ENCODE data around the gene RAB3IL1.
A peak's percentile ranks its signal among the peaks of the same experiment; 100 is the strongest.

The RAB3IL1 gene

DNA sequence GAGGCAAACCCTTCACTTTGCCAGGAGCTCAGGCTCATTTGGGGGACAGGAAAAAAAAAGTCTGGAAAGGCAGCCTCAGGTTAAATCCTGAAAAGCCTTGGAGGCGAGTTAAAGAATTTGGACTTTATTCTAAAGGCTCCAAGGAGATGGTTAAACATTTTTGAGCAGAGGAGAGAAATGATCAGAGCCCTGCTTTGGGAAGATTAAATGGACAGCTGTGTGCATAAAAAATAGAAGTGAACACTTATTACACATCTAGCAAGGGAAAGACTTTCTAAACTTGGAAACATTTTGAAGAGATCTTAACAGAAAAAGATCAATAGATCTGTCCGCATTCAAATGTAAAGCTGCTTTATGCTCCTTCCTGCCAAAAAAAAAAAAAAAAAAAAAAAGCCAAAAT is 8.4 kb upstream of the RAB3IL1 start:
- no peak overlapping the region for H3K18ac ChIP-seq (ENCODE audit: low read length)
- H3K27me3 ChIP-seq (ENCODE audit: insufficient read depth, low read length), result no peaks in the 10 kb centered on the region
- H3K4me1 ChIP-seq (ENCODE audit: control insufficient read depth in 1 of 2, insufficient read depth in 2 of 2, low read length in 2 of 2), result peaks cover 14% of the 10 kb centered on the region in 2 experiments
- H2BK120ac ChIP-seq (ENCODE audit: insufficient read depth, low read length, poor library complexity), result no peak overlapping the region
- H4K91ac ChIP-seq (ENCODE audit: low read depth, low read length), result no peak overlapping the region
- H2BK12ac ChIP-seq (ENCODE audit: low read length), result no peak overlapping the region
- H4K12ac ChIP-seq (ENCODE audit: low read depth, low read length), result no peak overlapping the region
- H3K4me3 ChIP-seq (ENCODE audit: low read depth, low read length), result no peak overlapping the region
- H3K79me1 ChIP-seq (ENCODE audit: low read length), result peaks cover 3% of the 10 kb centered on the region
- no CpG with 5 or more reads among the region's 2 CpGs for WGBS (ENCODE audit: extremely low coverage, insufficient coverage, insufficient read length)
- no peak overlapping the region for H3K27ac ChIP-seq (ENCODE audit: low read depth, low read length)
- H3K79me2 ChIP-seq (ENCODE audit: control insufficient read depth, insufficient read depth, low read length, poor library complexity), result no peaks in the 10 kb centered on the region
- H3K4me2 ChIP-seq (ENCODE audit: low read length), result no peak overlapping the region
- H3K14ac ChIP-seq (ENCODE audit: low read length), result no peak overlapping the region
- no peak overlapping the region for H2BK5ac ChIP-seq (ENCODE audit: low read depth, low read length, poor library complexity)
- no peaks in the 10 kb centered on the region for H3K36me3 ChIP-seq (ENCODE audit: control insufficient read depth in 1 of 2, insufficient read depth in 2 of 2, low read length in 2 of 2)
- no peak overlapping the region for H3K4ac ChIP-seq (ENCODE audit: low read depth, low read length)
- H2AFZ ChIP-seq (ENCODE audit: insufficient read depth, low read length, poor library complexity), result no peak overlapping the region
- H4K8ac ChIP-seq (ENCODE audit: low read depth, low read length), result no peak overlapping the region
- H2AK5ac ChIP-seq (ENCODE audit: low read length), result no peak overlapping the region
- no peaks in the 10 kb centered on the region for H3K9me3 ChIP-seq (ENCODE audit: insufficient read depth, low read depth, low read length)
- no peak overlapping the region for H3K9ac ChIP-seq (ENCODE audit: low read length)
- H3K23ac ChIP-seq (ENCODE audit: low read length), result no peak overlapping the region
- DNase-seq, result no peak

DNA sequence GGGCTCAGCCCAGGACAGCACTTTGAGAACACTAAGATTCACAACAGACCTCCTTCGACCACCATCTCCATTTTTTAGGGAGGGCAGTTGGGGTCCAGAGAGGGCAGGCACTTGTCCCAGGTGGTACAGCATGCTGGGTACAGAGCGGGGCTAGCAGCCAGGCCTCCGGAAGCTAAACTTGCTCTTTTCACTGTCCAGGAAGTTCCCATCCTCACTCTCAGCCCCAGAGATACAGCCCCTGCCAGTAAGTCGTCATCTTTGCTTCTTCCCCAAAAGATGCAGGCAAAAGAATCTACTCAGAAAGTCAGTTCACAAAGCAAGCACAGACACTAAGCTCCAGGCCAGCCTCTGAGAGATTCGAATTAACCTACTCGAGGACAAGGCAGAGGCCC is 6.7 kb upstream of the RAB3IL1 start:
- WGBS (ENCODE audit: extremely low coverage, insufficient coverage, insufficient read length), result no CpG with 5 or more reads among the region's 6 CpGs
- Histone ChIP-seq H4K91ac (ENCODE audit: low read depth, low read length) (no peak overlapping the region), H3K79me1 (ENCODE audit: low read length) (peaks cover 3% of the 10 kb centered on the region), H3K79me2 (ENCODE audit: control insufficient read depth, insufficient read depth, low read length, poor library complexity) (no peaks in the 10 kb centered on the region), H4K12ac (ENCODE audit: low read depth, low read length) (no peak overlapping the region), H3K36me3 (ENCODE audit: control insufficient read depth in 1 of 2, insufficient read depth in 2 of 2, low read length in 2 of 2) (no peaks in the 10 kb centered on the region), H3K4me3 (ENCODE audit: low read depth, low read length) (no peak overlapping the region), H3K23ac (ENCODE audit: low read length) (no peak overlapping the region), H2BK12ac (ENCODE audit: low read length) (no peak overlapping the region), H2BK5ac (ENCODE audit: low read depth, low read length, poor library complexity) (no peak overlapping the region), H3K4me2 (ENCODE audit: low read length) (no peak overlapping the region), H3K18ac (ENCODE audit: low read length) (no peak overlapping the region), H3K4ac (ENCODE audit: low read depth, low read length) (no peak overlapping the region), H3K9ac (ENCODE audit: low read length) (no peak overlapping the region), H2AK5ac (ENCODE audit: low read length) (no peak overlapping the region), H3K27ac (ENCODE audit: low read depth, low read length) (no peak overlapping the region), H4K8ac (ENCODE audit: low read depth, low read length) (peak overlapping the region; percentile 9), H2AFZ (ENCODE audit: insufficient read depth, low read length, poor library complexity) (no peak overlapping the region), H3K4me1 (ENCODE audit: control insufficient read depth in 1 of 2, insufficient read depth in 2 of 2, low read length in 2 of 2) (peaks cover 14% of the 10 kb centered on the region in 2 experiments), H3K27me3 (ENCODE audit: insufficient read depth, low read length) (no peaks in the 10 kb centered on the region), H2BK120ac (ENCODE audit: insufficient read depth, low read length, poor library complexity) (no peak overlapping the region), H3K14ac (ENCODE audit: low read length) (no peak overlapping the region), H3K9me3 (ENCODE audit: insufficient read depth, low read depth, low read length) (peaks cover 3% of the 10 kb centered on the region)
- DNase-seq, result no peak

DNA sequence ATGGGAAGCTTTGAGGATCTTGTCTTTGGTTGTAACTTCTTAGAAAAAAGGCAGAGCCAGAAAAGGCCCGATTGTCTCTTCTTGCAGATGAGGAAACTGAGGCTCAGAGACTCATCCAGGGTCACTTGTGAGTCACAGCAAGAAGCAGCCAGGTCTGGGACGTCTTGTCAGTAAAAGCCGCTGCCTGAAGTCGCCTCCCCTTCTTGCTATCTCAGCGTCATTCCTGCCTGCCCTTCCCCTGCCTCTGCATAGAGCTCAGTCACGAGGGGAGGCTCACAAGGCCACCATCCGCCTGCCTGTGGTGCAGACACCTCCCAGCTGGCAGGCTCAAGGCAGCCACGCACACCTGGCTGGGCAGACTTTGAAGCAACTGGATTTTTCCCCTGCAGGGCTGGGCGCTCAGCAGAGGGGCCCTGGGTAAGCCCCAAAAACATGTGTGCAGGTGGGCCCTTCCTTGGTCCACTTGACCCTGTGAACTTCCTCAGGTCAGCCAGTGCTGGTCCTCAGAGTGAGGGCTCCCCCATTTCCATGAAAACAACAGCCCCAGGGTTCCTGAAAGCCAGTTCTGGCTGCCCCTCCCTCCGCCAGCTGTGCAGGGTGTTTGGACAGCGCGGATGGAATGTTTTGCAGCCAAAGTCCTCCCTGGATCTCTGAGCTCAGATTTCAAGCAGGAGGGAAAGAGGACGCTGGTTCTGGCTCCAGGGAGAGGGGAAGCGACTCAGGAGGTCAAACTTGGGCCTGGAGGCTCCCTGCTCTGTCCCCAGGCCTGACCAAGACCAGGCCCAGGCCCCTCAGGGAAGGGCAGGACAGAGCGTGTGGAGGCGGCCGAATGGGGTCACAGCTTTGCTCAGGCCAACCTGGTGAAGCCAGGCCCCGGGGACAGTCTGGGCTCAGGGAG is 6.0 kb upstream of the RAB3IL1 start:
- H4K8ac ChIP-seq (ENCODE audit: low read depth, low read length), result peak overlapping the region; percentile 51
- no peak overlapping the region for H4K12ac ChIP-seq (ENCODE audit: low read depth, low read length)
- no CpG with 5 or more reads among the region's 18 CpGs for WGBS (ENCODE audit: extremely low coverage, insufficient coverage, insufficient read length)
- H2BK5ac ChIP-seq (ENCODE audit: low read depth, low read length, poor library complexity), result no peak overlapping the region
- H3K9me3 ChIP-seq (ENCODE audit: insufficient read depth, low read depth, low read length), result peaks cover 3% of the 10 kb centered on the region
- H3K79me1 ChIP-seq (ENCODE audit: low read length), result peaks cover 3% of the 10 kb centered on the region
- H3K4me2 ChIP-seq (ENCODE audit: low read length), result no peak overlapping the region
- no peaks in the 10 kb centered on the region for H3K36me3 ChIP-seq (ENCODE audit: control insufficient read depth in 1 of 2, insufficient read depth in 2 of 2, low read length in 2 of 2)
- no peak overlapping the region for H3K9ac ChIP-seq (ENCODE audit: low read length)
- H2AK5ac ChIP-seq (ENCODE audit: low read length), result no peak overlapping the region
- H3K23ac ChIP-seq (ENCODE audit: low read length), result no peak overlapping the region
- H2BK120ac ChIP-seq (ENCODE audit: insufficient read depth, low read length, poor library complexity), result no peak overlapping the region
- H3K18ac ChIP-seq (ENCODE audit: low read length), result no peak overlapping the region
- no peak overlapping the region for H2BK12ac ChIP-seq (ENCODE audit: low read length)
- H3K14ac ChIP-seq (ENCODE audit: low read length), result no peak overlapping the region
- H2AFZ ChIP-seq (ENCODE audit: insufficient read depth, low read length, poor library complexity), result peak overlapping the region; percentile 32
- no peak overlapping the region for H3K27ac ChIP-seq (ENCODE audit: low read depth, low read length)
- peaks cover 14 to 15% of the 10 kb centered on the region in 2 experiments for H3K4me1 ChIP-seq (ENCODE audit: control insufficient read depth in 1 of 2, insufficient read depth in 2 of 2, low read length in 2 of 2)
- peaks cover 2% of the 10 kb centered on the region for H3K27me3 ChIP-seq (ENCODE audit: insufficient read depth, low read length)
- no peak overlapping the region for H3K4me3 ChIP-seq (ENCODE audit: low read depth, low read length)
- H4K91ac ChIP-seq (ENCODE audit: low read depth, low read length), result no peak overlapping the region
- H3K79me2 ChIP-seq (ENCODE audit: control insufficient read depth, insufficient read depth, low read length, poor library complexity), result no peaks in the 10 kb centered on the region
- no peak overlapping the region for H3K4ac ChIP-seq (ENCODE audit: low read depth, low read length)
- peak; percentile 36 to 48 for DNase-seq

DNA sequence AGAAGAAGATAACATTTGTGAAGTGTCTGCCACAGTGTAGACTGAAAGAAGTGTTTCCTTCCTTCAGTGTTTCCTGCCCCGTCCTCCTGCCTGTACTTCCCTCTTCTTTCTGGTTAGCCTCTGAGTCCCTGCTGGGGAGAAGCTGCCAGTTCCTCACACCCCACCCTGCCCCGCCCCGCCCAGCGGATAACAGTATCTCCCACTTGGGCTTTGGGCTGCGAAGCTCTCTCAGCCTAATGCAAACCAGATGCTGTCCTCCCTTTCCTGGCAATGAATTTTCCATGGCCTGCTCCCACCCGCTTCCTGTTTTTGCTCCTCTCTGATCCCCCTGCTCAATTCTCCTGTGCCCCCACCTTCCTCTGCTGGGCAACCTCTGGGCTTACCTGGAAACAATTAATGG is 5.2 kb upstream of the RAB3IL1 start:
- Histone ChIP-seq H3K4me1 (ENCODE audit: control insufficient read depth in 1 of 2, insufficient read depth in 2 of 2, low read length in 2 of 2) (peaks cover 17 to 21% of the 10 kb centered on the region in 2 experiments), H4K8ac (ENCODE audit: low read depth, low read length) (no peak overlapping the region), H3K79me2 (ENCODE audit: control insufficient read depth, insufficient read depth, low read length, poor library complexity) (no peaks in the 10 kb centered on the region), H3K79me1 (ENCODE audit: low read length) (peaks cover 5% of the 10 kb centered on the region), H3K4me2 (ENCODE audit: low read length) (no peak overlapping the region), H2BK120ac (ENCODE audit: insufficient read depth, low read length, poor library complexity) (peak overlapping the region; percentile 14), H4K91ac (ENCODE audit: low read depth, low read length) (no peak overlapping the region), H4K12ac (ENCODE audit: low read depth, low read length) (no peak overlapping the region), H3K23ac (ENCODE audit: low read length) (no peak overlapping the region), H3K4me3 (ENCODE audit: low read depth, low read length) (no peak overlapping the region), H3K9ac (ENCODE audit: low read length) (no peak overlapping the region), H2AFZ (ENCODE audit: insufficient read depth, low read length, poor library complexity) (no peak overlapping the region), H2BK5ac (ENCODE audit: low read depth, low read length, poor library complexity) (no peak overlapping the region), H3K27me3 (ENCODE audit: insufficient read depth, low read length) (peaks cover 10% of the 10 kb centered on the region), H2BK12ac (ENCODE audit: low read length) (no peak overlapping the region), H3K18ac (ENCODE audit: low read length) (no peak overlapping the region), H3K9me3 (ENCODE audit: insufficient read depth, low read depth, low read length) (peaks cover 3% of the 10 kb centered on the region), H3K4ac (ENCODE audit: low read depth, low read length) (no peak overlapping the region), H3K14ac (ENCODE audit: low read length) (no peak overlapping the region), H3K36me3 (ENCODE audit: control insufficient read depth in 1 of 2, insufficient read depth in 2 of 2, low read length in 2 of 2) (no peaks in the 10 kb centered on the region), H3K27ac (ENCODE audit: low read depth, low read length) (no peak overlapping the region), H2AK5ac (ENCODE audit: low read length) (no peak overlapping the region)
- DNase-seq, result no peak
- no CpG with 5 or more reads among the region's 6 CpGs for WGBS (ENCODE audit: extremely low coverage, insufficient coverage, insufficient read length)

Data from trophoblast cell (in vitro differentiated cells and primary cell).